ENCODE measurements around the gene THRB.

GRCh38 chr3:24145981-24146822 is 348.4 kb downstream of the THRB start:
- TF ChIP-seq POLR2AphosphoS5 (IDR thresholded peaks at IDR 0.05; ENCODE audit: borderline replicate concordance, low read depth, low read length) (no peak), EZH2 (IDR thresholded peaks at IDR 0.05) (no peak), FOXP2 (optimal IDR thresholded peaks at IDR 0.05; ENCODE audit: control extremely low read depth, extremely low read length, insufficient read depth) (no peak)
